22Rv1 (cell line): ENCODE data around the gene LAP3.

Source experiments
- CTCF ChIP-seq: fragments of 450-650 bp; IDR thresholded peaks from 2 replicates; pipeline ENCODE4 v1.5.1; 2017; ENCODE audit warnings: mild to moderate bottlenecking
- ZFX ChIP-seq: fragments of 450-650 bp; IDR thresholded peaks from 2 replicates; pipeline ENCODE4 v1.6.1; 2017; ENCODE audit warnings: antibody characterized with exemption, borderline replicate concordance

- TF ChIP-seq CTCF = no peak
- TF ChIP-seq ZFX = no peak
These were observed 20.5 kb upstream of the LAP3 start for GRCh38 chr4:17556498-17556897.
